Endometrium (tissue), 2 donors: ENCODE data around the gene TGIF2.

ENCODE experiments used
- FAIRE-seq: peaks from 2 replicates; lab custom pipeline; 2012; peaks lifted over from hg19 to GRCh38; lab: Jason Lieb, UNC
- donor health status: control.
- donor health status: control.

The TGIF2 gene

DNA sequence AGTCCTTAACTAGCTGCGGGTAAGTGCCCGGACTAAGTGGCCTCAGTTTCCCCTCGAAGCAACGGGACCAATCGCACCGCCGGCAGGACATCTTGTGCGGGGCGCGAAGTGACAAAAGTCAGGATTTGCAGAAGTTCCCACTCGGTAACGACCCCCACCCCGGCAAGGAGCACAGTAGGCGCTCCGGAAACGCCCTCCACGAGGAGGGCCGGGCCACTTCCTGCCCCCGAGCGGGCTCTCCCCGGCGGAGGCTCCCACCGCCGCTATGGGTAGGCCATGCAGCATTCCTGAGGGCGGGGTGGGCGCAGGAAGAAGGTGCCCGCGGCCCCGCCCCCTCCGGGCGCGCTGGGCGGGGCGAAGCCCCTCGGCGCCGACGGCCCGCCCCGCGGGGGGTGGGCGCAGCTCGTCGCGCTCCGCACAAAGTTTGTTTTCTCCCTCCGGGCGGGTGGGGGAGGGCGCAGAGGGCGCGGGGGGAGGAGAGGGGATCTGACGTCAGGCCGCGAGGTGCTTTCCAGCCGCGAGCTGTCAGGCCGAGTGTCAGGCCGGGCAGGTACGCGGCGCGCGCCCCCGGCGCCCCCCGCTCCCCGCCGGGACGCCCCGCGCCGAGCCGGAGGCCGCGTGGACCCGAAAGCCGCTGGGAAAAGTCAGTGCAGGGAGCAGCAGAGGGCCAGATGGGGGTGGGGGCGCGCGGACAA lies at the start of gene TGIF2:
Gene TGIF2 (plus strand): TSS at position 495 of the 695 bp plus-strand sequence. CDS start 5,178 bp downstream, outside the sequence.
- no peak for FAIRE-seq

DNA sequence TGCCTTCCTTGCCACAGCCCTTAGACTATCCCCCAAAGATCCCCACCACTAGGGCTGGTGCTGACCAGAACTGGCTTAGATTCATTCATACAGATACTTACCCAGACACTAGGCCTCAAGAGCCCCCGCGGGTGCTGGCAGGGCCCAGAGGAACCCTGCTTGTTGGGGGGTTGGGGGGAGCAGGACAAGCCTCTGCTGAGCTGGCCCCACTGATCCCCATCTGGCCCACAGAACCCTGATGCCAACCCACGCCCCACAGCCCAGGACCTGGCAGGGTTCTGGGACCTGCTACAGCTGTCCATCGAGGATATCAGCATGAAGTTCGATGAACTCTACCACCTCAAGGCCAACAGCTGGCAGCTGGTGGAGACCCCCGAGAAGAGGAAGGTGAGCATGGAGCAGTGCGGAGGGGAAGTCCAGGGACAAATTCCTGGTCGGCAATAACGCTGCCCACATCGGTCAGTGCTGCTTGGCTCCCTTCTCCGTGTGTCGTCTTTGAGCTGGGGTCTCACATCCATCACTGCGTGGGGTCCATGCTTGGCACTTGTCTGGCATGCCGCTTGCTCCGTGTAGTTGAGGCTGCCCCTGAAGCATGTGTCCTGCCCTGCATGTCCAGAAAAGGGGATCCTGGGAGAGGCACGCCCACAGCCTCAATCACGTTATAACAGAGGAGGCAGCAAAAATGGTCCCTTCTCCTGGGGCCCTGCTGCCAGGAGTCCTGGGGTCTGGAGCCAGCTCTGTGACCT lies 47.6 kb upstream of the TGIF2 start:
- no peak for FAIRE-seq

DNA sequence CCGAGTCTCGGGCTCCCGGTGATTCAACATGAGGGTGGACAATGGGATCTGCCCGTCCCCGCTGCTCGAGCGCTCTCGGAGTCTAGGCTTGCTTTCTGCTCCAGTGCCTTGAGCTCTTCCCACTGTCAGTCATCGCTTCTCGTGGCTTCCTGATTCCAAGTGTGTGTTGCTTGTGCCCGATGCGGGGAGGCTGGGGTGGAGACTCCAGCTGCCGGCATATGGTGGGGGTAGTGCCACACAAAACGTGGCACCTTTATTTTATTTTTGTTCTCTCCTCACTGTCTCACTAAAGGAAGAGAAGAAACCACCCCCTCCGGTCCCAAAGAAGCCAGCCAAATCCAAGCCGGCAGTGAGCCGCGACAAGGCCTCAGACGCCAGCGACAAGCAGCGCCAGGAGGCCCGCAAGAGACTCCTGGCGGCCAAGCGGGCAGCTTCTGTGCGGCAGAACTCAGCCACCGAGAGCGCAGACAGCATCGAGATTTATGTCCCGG lies 46.8 kb upstream of the TGIF2 start:
- no peak for FAIRE-seq

DNA sequence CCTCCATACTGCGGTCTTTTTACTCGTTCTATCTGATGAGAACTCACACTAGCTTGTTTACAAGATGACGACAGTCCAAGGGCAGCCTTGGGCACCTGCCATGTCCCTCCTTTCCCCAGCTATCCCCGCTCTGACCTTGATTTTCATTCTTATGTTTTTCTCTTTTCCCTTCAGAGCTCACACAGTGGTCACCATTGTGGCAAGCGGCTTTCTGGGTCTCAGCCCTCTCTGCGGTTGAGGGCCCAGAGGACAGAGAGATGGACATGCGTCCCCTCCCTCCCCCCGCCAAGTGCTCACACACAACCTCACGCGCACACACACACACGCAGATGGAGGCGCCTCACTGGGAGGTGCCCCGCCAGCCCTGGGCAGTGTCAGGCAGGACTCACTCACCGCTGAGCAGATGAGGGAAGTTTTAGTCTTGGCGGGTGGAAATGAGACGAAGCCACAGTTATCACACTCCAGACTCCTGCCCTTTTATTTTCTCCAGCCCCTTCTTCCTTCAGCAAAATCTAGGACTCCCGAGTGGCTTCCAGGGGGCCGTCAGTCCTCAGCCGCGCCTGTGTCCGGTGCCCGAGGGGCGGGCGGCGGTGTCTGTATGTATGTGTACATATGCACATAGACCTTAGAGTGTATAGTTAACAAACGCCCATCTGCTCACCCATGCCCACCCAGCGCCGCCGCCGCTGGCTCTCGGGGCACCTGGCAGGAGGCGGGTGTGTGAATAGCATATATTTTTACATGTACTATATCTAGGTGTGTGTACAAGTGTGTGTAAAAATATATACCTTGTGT lies 45.9 kb upstream of the TGIF2 start:
- no peak for FAIRE-seq

DNA sequence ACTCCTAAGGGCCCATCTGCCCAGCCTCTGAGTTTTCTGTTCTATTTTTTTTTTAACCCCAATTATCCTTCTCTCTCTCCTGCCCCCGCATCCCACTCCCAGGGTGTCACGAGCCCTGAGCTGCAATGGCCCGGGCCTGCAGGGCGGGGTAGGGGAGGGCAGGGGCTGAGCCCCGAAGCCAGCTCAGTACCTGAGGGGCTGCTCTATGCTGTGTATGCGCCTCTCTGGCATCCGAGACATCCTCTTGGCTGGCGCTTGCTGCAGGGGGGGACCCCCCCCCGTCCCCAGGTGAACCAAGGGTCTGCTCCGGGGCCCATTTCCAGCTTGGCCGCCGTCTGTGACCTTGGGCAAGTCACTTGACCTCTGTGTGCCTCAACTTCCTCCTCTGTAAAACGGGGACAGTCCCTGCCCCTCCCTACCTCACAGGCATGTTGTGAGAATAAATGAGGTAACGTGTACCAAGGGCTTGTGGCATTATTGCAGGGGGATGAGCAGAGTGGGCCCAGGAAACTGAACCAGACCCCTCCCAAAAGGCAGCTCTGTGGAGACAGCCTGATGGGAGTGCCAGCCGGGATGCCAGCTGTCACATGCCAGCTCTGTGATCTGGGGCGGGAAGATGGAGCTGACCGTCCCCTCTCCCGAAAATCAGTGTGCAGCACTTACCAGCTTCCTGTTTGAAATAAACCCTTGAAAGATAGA lies 45.1 kb upstream of the TGIF2 start:
- no peak for FAIRE-seq

DNA sequence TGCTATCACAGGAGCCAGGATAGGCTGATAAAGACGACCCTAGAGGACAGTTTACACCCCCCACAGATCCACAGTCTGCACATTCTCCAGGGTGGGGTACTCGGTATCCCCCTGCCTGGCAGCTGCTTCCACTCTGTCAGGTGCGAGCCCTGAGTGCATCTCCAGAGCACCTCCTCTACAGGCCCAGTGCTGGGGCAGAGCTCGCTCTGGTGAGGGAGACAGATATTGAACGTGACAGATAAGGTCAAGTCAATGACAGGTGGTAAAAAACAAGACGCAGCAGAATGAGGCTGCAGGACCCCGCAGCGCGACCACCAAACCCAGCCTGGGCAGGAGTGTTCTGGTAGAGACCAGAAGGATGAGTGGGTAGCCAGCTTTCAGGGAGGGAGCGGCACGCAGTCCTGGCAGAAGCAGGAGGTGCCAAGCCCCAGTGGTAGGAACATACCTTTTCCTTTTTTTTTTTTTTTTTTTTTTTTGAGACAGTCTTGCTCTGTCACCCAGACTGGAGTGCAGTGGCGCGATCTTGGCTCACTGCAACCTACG lies 44.5 kb upstream of the TGIF2 start:
- FAIRE-seq, result no peak

DNA sequence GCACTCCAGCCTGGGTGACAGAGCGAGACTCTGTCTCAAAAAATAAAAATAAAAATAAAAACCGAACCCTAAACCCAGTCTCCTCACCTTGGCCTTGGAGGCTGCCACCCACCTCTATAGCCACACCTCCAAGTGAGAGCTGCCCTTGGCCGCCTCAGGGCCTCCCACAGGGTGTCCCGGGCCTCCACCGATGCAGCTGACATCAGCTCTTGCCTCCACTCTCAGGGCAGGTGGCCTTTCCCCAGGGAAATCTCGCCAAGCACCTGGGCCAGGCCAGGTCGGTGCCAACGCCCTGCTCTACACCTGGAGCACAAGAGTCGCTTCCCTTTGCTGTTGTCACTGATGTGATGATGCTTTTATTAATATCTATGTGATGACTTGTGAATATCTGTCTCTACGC lies 41.0 kb upstream of the TGIF2 start:
- no peak for FAIRE-seq

DNA sequence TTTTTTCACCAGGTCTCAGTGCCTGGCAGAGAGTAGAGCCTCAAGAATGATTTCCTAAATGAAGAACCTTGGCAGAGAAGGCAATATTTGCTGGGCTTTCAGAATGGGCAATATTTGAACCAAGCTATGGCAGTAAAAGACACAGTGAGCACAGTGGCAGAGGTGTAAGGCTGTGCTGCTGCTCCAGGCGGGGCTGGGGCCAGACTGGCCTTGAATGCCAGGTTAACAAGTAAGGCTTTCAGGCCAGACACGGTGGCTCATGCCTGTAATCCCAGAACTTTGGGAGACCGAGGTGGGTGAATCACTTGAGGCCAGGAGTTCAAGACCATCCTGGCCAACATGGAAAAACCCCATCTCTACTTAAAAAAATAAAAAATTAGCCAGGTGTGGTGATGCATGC lies 40.6 kb upstream of the TGIF2 start:
- FAIRE-seq, result no peak

DNA sequence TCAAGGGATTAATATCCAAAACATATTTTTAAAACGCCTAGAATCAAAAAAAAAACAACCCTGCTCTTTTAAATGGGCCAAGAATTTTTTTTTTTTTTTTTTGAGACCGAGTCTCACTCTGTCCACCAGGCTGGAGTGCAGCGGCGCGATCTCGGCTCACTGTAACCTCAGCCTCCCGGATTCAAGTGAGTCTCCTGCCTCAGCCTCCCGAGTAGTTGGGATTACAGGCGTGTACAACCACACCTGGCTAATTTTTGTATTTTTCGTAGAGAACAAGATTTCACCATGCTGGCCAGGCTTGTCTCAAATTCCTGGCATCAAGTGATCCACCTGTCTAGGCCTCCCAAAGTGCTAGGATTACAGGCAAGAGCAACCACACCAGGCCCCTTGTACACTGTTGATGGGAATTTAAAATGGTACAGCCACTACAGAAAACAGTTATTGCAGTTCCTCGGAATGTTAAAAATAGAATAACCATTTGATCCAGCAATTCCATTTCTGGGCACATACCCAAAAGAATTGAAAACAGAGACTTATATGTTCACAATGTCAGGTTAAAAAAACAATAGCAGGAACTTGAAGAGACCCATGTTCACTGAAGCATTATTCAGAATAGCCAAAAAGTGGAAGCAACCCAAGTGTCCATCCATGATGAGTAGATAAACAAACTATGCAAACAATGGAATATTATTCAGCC lies 35.2 kb upstream of the TGIF2 start:
- no peak for FAIRE-seq

DNA sequence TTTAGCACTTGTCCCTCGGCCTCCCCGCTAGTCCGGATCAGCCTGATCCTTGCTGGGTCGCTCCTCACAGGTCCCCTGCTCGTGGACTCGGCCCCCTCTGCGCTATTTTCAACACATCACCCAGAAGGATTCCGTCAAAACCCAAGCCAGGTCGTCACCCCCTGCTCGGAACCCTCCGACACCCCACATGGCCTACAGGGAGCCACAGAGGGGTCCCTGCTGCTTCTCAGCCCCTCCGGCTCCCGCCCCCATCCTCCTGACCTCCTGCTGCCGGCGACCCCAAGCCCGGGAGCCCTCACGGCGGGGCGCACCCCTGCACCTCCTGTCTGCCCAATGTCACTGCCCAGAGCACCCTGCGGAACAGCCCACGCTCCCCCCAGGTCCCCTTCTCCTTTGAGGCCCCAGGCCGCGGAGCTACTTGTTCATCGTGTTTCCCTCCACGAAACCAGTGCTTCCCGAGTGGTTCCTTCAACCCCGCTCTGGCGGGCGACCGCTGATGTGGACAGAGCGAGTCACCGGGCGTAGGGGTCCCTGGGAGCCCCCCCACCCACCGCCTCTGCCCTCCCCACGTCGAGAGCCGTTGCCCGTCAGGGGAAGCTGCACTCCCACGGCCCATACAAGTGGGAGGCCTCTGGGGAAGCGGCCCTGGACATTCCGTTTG lies 32.7 kb upstream of the TGIF2 start:
- FAIRE-seq, result no peak

DNA sequence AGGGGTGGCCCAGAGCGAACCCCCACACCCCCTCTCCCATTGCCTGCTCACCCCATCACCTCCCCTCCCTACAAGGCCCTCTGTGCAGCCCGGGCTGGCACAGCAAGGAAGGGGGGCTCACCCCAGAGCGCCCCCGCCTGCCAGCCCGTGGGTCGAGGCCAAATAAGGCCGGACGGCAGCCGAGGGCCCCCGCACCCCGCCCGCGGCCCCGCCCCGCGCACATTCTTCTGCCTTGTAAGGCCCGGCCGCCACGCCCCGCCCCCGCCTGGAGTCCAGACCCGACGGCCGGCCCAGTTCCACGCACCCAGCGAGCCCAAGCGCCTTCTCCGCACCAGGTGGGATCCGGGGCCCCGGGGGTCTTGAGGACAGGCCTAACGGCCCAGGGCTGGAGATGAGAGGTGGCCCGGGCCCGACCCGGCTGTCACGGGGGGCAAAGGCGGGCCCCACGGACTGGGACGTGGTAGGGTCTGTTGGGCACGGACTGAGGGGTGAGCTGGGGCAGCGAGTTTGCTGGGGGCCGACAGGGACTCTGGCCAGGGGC lies 32.1 kb upstream of the TGIF2 start, which contains the start of gene MYL9:
Gene MYL9 (plus strand): TSS at position 293 of the 541 bp plus-strand sequence. CDS start 3,366 bp downstream, outside the sequence.
- FAIRE-seq, result no peak

DNA sequence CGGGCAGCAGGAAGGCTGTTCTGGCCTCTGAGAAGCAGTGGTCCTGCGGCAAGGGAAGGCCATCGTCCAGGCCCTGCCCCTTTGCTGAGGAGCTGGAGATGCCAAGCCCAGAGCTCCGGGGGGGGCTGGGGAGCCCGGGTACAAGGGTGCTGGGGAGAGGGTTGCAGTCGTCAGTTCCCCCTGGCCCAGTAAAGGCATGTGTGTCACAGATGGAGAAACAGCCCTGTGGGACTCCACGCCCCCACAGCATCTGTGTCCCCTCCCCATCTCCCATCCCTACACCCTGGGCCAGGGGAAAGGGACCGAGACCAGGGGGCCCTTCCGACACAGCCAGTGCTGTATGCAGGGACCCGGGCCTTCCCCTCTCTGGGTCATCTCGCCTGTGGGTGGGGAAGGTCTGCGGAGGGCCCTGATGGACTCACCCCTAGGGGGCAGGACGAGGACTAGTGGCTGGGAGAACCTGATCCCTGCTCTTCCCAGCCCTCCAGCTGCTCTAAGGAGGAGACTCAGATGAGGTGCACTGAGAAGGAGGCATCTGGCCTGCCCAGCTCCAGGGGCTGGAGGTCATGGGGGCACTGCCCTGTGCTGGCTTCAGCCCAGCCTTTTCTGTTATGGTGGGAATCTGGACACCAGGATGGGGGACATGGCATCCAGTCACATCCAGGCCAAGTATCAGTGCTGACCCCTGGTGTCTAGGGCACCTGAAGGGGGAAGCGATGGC lies 31.5 kb upstream of the TGIF2 start:
- FAIRE-seq, result no peak

DNA sequence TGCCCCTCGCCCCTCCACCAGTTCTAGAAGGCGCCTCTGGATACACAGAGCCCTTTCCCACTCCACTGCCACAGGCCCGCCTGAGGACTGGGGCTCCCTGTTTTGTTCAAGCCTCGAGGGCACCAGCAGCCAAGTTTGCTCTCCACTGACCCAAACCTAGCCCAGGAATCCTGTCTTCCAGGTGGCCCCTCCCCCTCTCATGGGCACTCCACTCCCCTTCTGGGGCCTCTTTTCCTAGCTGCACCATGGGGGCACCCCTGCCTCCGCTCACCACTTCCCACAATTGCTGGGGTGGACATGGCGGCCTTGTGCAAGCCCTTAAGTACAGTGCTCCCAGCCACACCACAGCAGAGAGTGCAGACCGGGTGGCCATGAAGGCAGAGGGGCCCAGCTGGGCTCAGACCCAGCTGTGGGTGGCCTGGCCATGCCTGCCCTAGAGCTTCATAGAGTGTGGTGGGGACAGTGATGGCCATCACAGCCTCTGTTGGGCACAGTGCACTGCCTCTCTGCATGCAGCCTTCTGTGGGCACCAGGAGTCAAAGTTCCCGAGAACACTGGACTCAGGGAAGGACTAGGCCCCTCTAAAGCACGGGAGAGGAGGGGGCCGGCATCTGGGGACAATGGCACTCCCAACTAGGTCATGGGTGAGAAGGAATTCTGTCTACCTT lies 30.7 kb upstream of the TGIF2 start:
- no peak for FAIRE-seq

DNA sequence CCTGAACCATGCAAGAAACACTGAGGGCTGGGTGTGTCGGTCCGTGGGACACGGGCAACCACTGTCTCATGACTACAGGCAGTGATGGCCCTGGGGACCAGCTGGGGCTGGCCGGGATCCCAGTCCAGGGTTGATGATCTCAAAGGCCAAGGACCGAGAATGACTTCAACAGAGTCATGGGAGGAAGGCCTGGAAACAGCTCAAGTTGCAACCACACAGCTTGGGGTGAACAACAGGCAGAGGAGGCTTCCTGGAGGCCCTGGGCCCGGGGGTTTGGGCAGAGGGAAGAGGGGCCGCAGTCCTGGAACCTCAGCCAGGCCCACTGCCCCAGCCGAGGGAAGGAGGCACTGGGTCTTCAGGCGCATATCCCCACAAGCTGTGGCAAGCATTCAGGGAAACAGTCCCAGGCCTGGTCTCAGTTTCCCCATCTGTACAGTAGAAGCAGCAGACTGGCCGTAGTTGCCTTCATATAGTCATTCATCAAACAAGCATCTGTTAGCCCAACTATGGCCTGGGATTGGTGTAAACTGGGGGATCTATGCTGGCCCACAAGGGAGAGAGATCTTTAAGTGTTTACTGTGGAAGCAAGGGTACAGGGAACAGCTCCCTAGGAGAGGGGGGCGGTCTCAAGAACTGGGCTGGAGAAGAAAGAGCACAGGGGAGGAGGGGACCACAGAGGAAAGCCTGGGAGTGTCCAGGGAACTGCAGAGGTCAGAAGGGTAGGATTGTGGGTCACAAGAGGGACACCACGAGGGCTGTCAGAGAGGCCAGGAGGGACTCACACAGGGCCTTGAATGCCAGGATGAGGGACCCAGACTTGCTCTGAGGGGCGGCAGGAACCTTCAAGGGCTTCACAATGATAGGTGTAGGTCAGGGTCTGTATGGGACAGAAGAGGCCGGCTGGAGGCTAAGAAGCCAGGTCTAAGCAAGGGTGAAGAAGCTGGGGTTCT lies 29.9 kb upstream of the TGIF2 start:
- no peak for FAIRE-seq

DNA sequence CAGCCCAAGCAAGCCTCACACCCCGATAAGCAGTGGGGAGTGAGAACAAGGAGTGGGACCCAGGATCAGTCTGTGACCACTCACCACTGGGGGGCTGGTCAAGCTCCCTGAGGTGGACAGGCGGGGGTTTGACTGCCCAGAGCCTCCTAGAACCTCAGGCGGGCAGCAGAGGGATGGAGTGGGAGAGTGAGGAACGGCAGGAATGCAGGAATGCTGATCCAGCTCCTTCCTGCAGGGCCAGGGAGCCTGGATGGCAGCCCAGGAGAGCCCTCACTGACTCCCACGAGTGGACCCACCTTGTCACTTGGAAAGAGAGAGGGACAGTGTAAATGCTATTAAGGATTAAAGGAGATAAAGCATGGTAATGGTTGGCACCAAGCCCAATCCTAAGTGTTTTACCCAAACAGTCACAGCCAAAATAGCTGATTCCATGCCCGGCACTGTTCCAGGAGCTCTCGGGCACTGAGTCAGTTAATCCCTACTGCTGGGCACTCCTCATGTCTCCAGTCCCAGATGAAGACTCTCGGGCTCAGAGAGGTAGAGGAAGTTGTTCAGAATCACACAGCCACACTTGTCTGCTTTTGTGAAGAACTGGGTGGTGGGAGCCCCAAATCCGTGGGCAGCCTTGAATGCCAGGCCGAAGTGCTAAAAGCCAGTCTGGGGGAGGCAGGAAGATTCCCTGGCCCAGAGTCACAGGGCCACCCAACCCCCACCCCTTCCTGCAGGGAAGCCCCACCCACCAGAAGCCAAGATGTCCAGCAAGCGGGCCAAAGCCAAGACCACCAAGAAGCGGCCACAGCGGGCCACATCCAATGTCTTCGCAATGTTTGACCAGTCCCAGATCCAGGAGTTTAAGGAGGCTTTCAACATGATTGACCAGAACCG lies 29.0 kb upstream of the TGIF2 start:
- FAIRE-seq, result no peak

DNA sequence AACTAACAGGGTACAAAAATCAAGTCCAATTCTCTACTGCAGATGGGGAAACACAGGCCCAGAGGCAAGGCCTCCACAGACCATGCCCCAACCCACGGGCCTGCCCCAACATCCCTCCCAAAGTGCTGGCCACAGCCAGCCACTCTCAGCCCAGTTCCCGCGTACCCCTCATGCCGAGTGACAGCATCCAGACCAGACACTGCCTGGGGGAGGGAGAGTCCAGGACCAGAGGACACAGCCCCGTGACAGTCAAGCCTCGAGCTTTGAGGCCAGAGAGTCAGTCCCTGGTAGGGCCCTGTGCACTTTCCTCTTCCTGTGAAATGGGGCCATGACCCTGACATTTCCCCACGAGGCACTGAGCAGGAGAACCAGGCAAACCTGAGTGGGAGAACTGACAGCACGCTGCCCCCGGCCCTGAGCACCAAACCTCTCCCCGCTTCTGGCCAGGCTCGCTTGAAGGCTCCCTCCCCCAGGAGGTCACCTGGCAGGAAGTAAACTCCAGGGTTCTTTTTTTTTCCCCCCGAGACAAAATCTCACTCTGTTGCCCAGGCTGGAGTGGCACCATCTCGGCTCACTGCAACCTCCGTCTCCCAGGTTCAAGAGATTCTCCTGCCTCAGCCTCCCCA lies 27.2 kb upstream of the TGIF2 start:
- no peak for FAIRE-seq
